GM12878 (cell line): ENCODE data around the gene PRRC2B. TPM values are rescaled to one million over a fixed set of nuclear protein-coding genes. Genes with fewer than 3 reads are reported as not detected.

Experiments
- ATAC-seq: fragments of 200-7000 bp; cut with Tn5 transposase; 3 replicates; pipeline ENCODE4 v1.9.1; 2020; ENCODE audit warnings: mild to moderate bottlenecking, moderate library complexity
- BruUV-seq: library from RNA; stranded (reverse); fragments of 400-500 nt; replicated peaks from 2 replicates; lab custom pipeline; 2021; lab: Mats Ljungman, UMichigan
- CTCF ChIA-PET: fragments of 300-600 bp; sonication (Branson Sonifier 250); formaldehyde crosslinking; extraction: SDS; loops from one replicate; lab custom pipeline; 2021; ENCODE audit warnings: inconsistent platforms; lab: Yijun Ruan, JAX
- POLR2A ChIA-PET: fragments of 350-600 bp; formaldehyde crosslinking; extraction: SDS; loops from one replicate; lab custom pipeline; 2021; ENCODE audit warnings: inconsistent platforms; lab: Charles Lee
- RAD21 ChIA-PET: fragments of 300-600 bp; sonication (Branson Sonifier 250); formaldehyde crosslinking; loops from one replicate; lab custom pipeline; 2023; ENCODE audit warnings: antibody characterized with exemption; ENCODE audit not compliant: unreplicated experiment; lab: Charles Lee
- SMC1A ChIA-PET: fragments of 300-600 bp; sonication (Branson Sonifier 250); formaldehyde crosslinking; loops from one replicate; lab custom pipeline; 2023; ENCODE audit not compliant: unreplicated experiment, uncharacterized antibody; lab: Charles Lee
- DNase-seq: peaks from one replicate; pipeline ENCODE4 v3.0.0-alpha.2; 2011; ENCODE audit warnings: low read depth, low spot score
- FAIRE-seq: peaks from 3 replicates; lab custom pipeline; 2011; peaks lifted over from hg19 to GRCh38; lab: Jason Lieb, UNC
- H2AFZ ChIP-seq: 2 replicates; pipeline ENCODE4 v1.6.0; 2011; ENCODE audit warnings: low read depth, low read length, control low read depth; ENCODE audit not compliant: control insufficient read depth
- H3K27ac ChIP-seq: 2 replicates; pipeline ENCODE4 v1.5.1; 2011; ENCODE audit warnings: control low read depth; ENCODE audit not compliant: control insufficient read depth, insufficient read depth
- H3K27me3 ChIP-seq, 2 experiments: replicated peaks in 1 of 2; 2 replicates each; pipeline versions ENCODE4 v1.6.0 to v1.6.1; 2011; ENCODE audit warnings: low read length in 1 of 2; ENCODE audit not compliant: control insufficient read depth in 2 of 2, insufficient read depth in 2 of 2
- H3K36me3 ChIP-seq, 2 experiments: 2 replicates each; pipeline ENCODE4 v1.5.1; 2011; ENCODE audit warnings: low read length in 1 of 2; ENCODE audit not compliant: control insufficient read depth in 2 of 2, insufficient read depth in 2 of 2
- H3K4me1 ChIP-seq: 2 replicates; pipeline ENCODE4 v1.6.1; 2011; ENCODE audit warnings: mild to moderate bottlenecking, low read length, moderate library complexity, mixed read lengths; ENCODE audit not compliant: control insufficient read depth, insufficient read depth
- H3K4me2 ChIP-seq: 2 replicates; pipeline ENCODE4 v1.6.0; 2011; ENCODE audit warnings: control low read depth; ENCODE audit not compliant: control insufficient read depth, insufficient read depth
- H3K4me3 ChIP-seq: fragments of 200-600 bp; sonication (generic); 2 replicates; pipeline ENCODE4 v1.5.1; 2016
- H3K79me2 ChIP-seq: 2 replicates; pipeline ENCODE4 v1.6.0; 2011; ENCODE audit warnings: low read length; ENCODE audit not compliant: control insufficient read depth, insufficient read depth
- H3K9ac ChIP-seq: 2 replicates; pipeline ENCODE4 v1.8.0; 2011; ENCODE audit warnings: low read length, control low read depth, mixed read lengths; ENCODE audit not compliant: control insufficient read depth, insufficient read depth
- H3K9me3 ChIP-seq: replicated peaks from 3 replicates; pipeline ENCODE4 v1.5.1; 2011; ENCODE audit warnings: mild to moderate bottlenecking, low read length; ENCODE audit not compliant: control insufficient read depth, insufficient read depth
- H4K20me1 ChIP-seq: 2 replicates; pipeline ENCODE4 v1.6.0; 2011; ENCODE audit not compliant: control insufficient read depth, insufficient read depth
- ASH2L ChIP-seq: fragments of 300-600, 200-600 bp; sonication (generic); IDR thresholded peaks from 2 replicates; pipeline ENCODE4 v1.6.1; 2017; ENCODE audit warnings: low read depth, mild to moderate bottlenecking, borderline replicate concordance
- CUX1 ChIP-seq: IDR thresholded peaks from 2 replicates; pipeline ENCODE4 v1.6.1; 2012; ENCODE audit warnings: improper control_type of control experiment, low read depth, low read length; ENCODE audit not compliant: insufficient replicate concordance
- E4F1 ChIP-seq: fragments of 450-650 bp; IDR thresholded peaks from 2 replicates; pipeline ENCODE4 v1.6.1; 2018; ENCODE audit warnings: borderline replicate concordance, mild to moderate bottlenecking; ENCODE audit not compliant: partially characterized antibody
- ELK1 ChIP-seq: IDR thresholded peaks from 2 replicates; pipeline ENCODE4 v1.6.1; 2012; ENCODE audit warnings: low read depth, low read length, improper control_type of control experiment
- EZH2 ChIP-seq: IDR thresholded peaks from 2 replicates; pipeline ENCODE4 v1.6.1; 2012; ENCODE audit warnings: low read depth, mild to moderate bottlenecking, control low read depth, inconsistent platforms, low read length, borderline replicate concordance; ENCODE audit not compliant: control insufficient read depth
- KLF5 ChIP-seq: fragments of 450-650 bp; IDR thresholded peaks from 2 replicates; pipeline ENCODE4 v1.6.1; 2014; ENCODE audit warnings: mild to moderate bottlenecking; ENCODE audit not compliant: partially characterized antibody
- NR2C1 ChIP-seq: fragments of 450-650 bp; IDR thresholded peaks from 2 replicates; pipeline ENCODE4 v1.6.1; 2017; ENCODE audit warnings: antibody characterized with exemption, mild to moderate bottlenecking, moderate library complexity
- PKNOX1 ChIP-seq: fragments of 450-650 bp; IDR thresholded peaks from 2 replicates; pipeline ENCODE4 v1.6.1; 2016; ENCODE audit warnings: mild to moderate bottlenecking
- RUNX3 ChIP-seq: IDR thresholded peaks from 2 replicates; pipeline ENCODE4 v1.6.1; 2012; ENCODE audit warnings: low read length, inconsistent platforms
- SP1 ChIP-seq: IDR thresholded peaks from one replicate; pipeline ENCODE4 v1.6.1; 2011; ENCODE audit warnings: low read depth, low read length
- SREBF1 ChIP-seq: IDR thresholded peaks from 2 replicates; pipeline ENCODE4 v1.6.1; 2012; ENCODE audit warnings: mild to moderate bottlenecking, low read length
- USF1 ChIP-seq: IDR thresholded peaks from 2 replicates; pipeline ENCODE4 v1.6.1; 2011; ENCODE audit warnings: borderline replicate concordance, low read depth, mild to moderate bottlenecking, moderate library complexity, mixed read lengths, low read length; ENCODE audit not compliant: insufficient read depth; ENCODE audit errors: extremely low read length
- YY1 ChIP-seq: IDR thresholded peaks from 2 replicates; pipeline ENCODE4 v1.6.1; 2011; ENCODE audit warnings: low read depth, mild to moderate bottlenecking, low read length
- WGBS: methylation state at CpG from one replicate; pipeline ENCODE4 v1.1.6; 2016; ENCODE audit warnings: low lambda C conversion rate; ENCODE audit not compliant: insufficient replicate concordance, insufficient coverage; ENCODE audit errors: missing lambda C conversion rate; 5-methylcytosine and 5-hydroxymethylcytosine counted together
- in situ Hi-C: fragments of 300-500 bp; cut with MboI; formaldehyde crosslinking; loops from 9 replicates; pipeline ENCODE4 v1.14.3; 2018; ENCODE audit warnings: mixed read lengths
- intact Hi-C: fragments of 100-400 bp; cut with micrococcal nuclease; formaldehyde crosslinking; loops from one replicate; pipeline ENCODE4 v1.14.2; 2022; ENCODE audit not compliant: unreplicated experiment
- polyA plus RNA-seq, 11 experiments: library from polyadenylated mRNA; depleted of rRNA in 4 of 11; unstranded in 6 of 11; stranded (reverse) in 5 of 11; fragments of >200 nt; fragmentation: Nextera tagmentation in 4 of 11; fragmentation: Illumina TruSeq in 1 of 11; extraction: Ambion mirVana in 4 of 11; extraction: Trizol in 1 of 11; gene quantifications; 1 replicate in 1 of 11; 2 replicates in 10 of 11; pipeline versions ENCODE4 v1.2.1 to v1.2.3, GENCODE V29; 2011 to 2016; ENCODE audit warnings: inconsistent platforms in 2 of 11, missing spikeins in 2 of 11, low read depth in 1 of 11
- total RNA-seq, 4 experiments: library from RNA; depleted of rRNA in 3 of 4; stranded (reverse); fragments of >200 nt in 3 of 4; fragmentation: Illumina TruSeq in 1 of 4; extraction: Trizol in 1 of 4; gene quantifications; 2 replicates each; pipeline versions ENCODE4 v1.2.1 to v1.2.3, GENCODE V29; 2013 to 2021

PRRC2B gene
- total and polyA plus RNA-seq, 10 of the 15 experiments (the other 5 are each of a cell fraction or from before 2014, with no cell fraction given), result 0.84 to 155 (median 28.7) TPM

- peaks cover 47 to 56% of the 10 kb centered on the region in 2 experiments for H3K36me3 ChIP-seq
- H3K27ac ChIP-seq, result no peak overlapping the region
- H3K9ac ChIP-seq, result no peak overlapping the region
- BruUV-seq, result no TSS peak
- SMC1A ChIA-PET, result interaction anchor here (1.6 kb wide), 1 partner anchor 64 kb away, joined by 4 read pairs; no protein-coding TSS in a partner anchor
- intact Hi-C loops (no loop called here), in situ Hi-C loops (no loop called here)
- RAD21 ChIA-PET, result no interaction called here
- ATAC-seq (no peak), DNase-seq (no peak), FAIRE-seq (no peak)
- no peak overlapping the region for H3K4me2 ChIP-seq
- H3K79me2 ChIP-seq, result peaks cover 2% of the 10 kb centered on the region
- H3K4me1 ChIP-seq, result peaks cover 7% of the 10 kb centered on the region; the same call in 1 of the 2 replicates
- no peaks in the 10 kb centered on the region for H3K9me3 ChIP-seq
- no peak overlapping the region for H3K4me3 ChIP-seq
- no peak overlapping the region for H2AFZ ChIP-seq
- 93% methylated on average over 8 of the region's 8 CpGs for WGBS
- H4K20me1 ChIP-seq, result peaks cover 3% of the 10 kb centered on the region; the same call in 1 of the 2 replicates
- CTCF ChIA-PET, result no interaction called here
- POLR2A ChIA-PET, result interaction anchor here (1.0 kb wide), 1 partner anchor 63 kb away, joined by 4 read pairs; no protein-coding TSS in a partner anchor
- H3K27me3 ChIP-seq, result no peaks in the 10 kb centered on the region
- no peak for TF ChIP-seq ELK1
- no peak for TF ChIP-seq CUX1
- TF ChIP-seq PKNOX1, result no peak
- no peak for TF ChIP-seq SP1
- no peak for TF ChIP-seq YY1
- no peak for TF ChIP-seq SREBF1
- TF ChIP-seq NR2C1, result no peak
- TF ChIP-seq EZH2, result no peak
- TF ChIP-seq RUNX3, result no peak
- no peak for TF ChIP-seq ASH2L
- no peak for TF ChIP-seq E4F1
- TF ChIP-seq USF1, result no peak
- TF ChIP-seq KLF5, result no peak
Observed at GRCh38 chr9:131436865-131437271, 43.0 kb downstream of the PRRC2B start.
